Suprapubic skin (tissue), 4 donors: Measurements from ENCODE around the gene TAC4. TPM values are rescaled to one million over a fixed set of nuclear protein-coding genes. Genes with fewer than 3 reads are reported as not detected.
"Not testable (repeated sequence)": the region's sequence is repeated elsewhere in the genome, so short reads cannot be mapped to it uniquely, and the experiment has no call there.

Experiments
- DNase-seq, 2 donors: peaks; one replicate each; pipeline ENCODE4 v3.0.0-alpha.2; 2019; ENCODE audit warnings: low spot score in 2 of 2
- H3K27ac ChIP-seq: fragments of 200-600 bp; sonication (generic); one replicate; pipeline ENCODE4 v1.5.1; 2019
- H3K27me3 ChIP-seq: fragments of 200-600 bp; sonication (generic); one replicate; pipeline ENCODE4 v1.5.1; 2019
- H3K36me3 ChIP-seq: fragments of 200-600 bp; sonication (generic); one replicate; pipeline ENCODE4 v1.5.1; 2019
- H3K4me1 ChIP-seq: fragments of 200-600 bp; sonication (generic); one replicate; pipeline ENCODE4 v1.5.1; 2019
- H3K4me3 ChIP-seq: fragments of 200-600 bp; sonication (generic); one replicate; pipeline ENCODE4 v1.5.1; 2019; ENCODE audit warnings: mild to moderate bottlenecking
- H3K9me3 ChIP-seq: fragments of 200-600 bp; sonication (generic); one replicate; pipeline ENCODE4 v1.5.1; 2019
- EP300 ChIP-seq: sonication (generic); formaldehyde crosslinking; IDR thresholded peaks from one replicate; pipeline ENCODE4 v1.6.1; 2017; ENCODE audit warnings: antibody characterized with exemption
- POLR2A ChIP-seq, 2 donors: fragments of 450-650 bp; IDR thresholded peaks; one replicate each; pipeline ENCODE4 v1.6.1; 2017; ENCODE audit warnings: antibody characterized with exemption in 2 of 2, mild to moderate bottlenecking in 2 of 2, moderate library complexity in 2 of 2
- POLR2AphosphoS5 ChIP-seq, 3 donors: sonication (generic); formaldehyde crosslinking; IDR thresholded peaks; one replicate each; pipeline ENCODE4 v1.6.1; 2017; ENCODE audit warnings: antibody characterized with exemption in 3 of 3
- WGBS: methylation state at CpG from one replicate; pipeline ENCODE4 v1.1.5; 2018; 5-methylcytosine and 5-hydroxymethylcytosine counted together
- total RNA-seq, 4 donors: library from RNA; depleted of rRNA; stranded (reverse); fragments of >200 nt; gene quantifications; one replicate each; pipeline ENCODE4 v1.1.0, GENCODE V29; 2016
- TF ChIP-seq, protein P1 (sequence below), 2 donors: fragments of 200-600 bp in 1 of 2; fragments of 450-650 bp in 1 of 2; sonication (generic) in 1 of 2; IDR thresholded peaks; one replicate each; pipeline ENCODE4 v1.5.1; 2016 to 2019; ENCODE audit warnings: antibody characterized with exemption in 2 of 2, mild to moderate bottlenecking in 1 of 2, moderate library complexity in 1 of 2

Gene TAC4
- total RNA-seq, 4 donors from 2014 or later: not detected

DNA sequence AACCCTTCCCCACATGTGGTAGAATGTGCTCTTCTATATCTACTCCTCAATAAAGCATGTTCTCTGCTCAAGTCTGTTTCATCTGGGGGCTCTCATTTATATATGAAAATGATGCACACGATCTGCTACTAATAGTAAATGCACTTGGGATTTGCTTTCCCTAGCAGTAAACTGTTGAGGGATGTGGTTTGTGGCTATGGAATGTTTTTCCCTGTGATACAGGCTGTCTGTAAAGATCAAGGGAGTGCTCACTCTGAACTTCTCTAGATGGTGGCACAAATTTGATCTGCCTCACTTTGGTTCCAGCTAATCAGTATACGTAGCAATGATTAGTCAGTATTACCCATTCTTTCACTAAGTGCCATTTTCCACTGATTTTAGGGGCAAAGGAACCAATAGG lies 18.8 kb downstream of the TAC4 start:
- H3K4me1 ChIP-seq: peaks cover 24% of the 10 kb centered on the region
- peaks cover 74% of the 10 kb centered on the region for H3K36me3 ChIP-seq
- H3K4me3 ChIP-seq: no peak overlapping the region
- no peaks in the 10 kb centered on the region for H3K27me3 ChIP-seq
- 88% methylated on average over 2 of the region's 2 CpGs for WGBS
- H3K27ac ChIP-seq: no peak overlapping the region
- no peak for DNase-seq
- TF ChIP-seq, protein P1, sequence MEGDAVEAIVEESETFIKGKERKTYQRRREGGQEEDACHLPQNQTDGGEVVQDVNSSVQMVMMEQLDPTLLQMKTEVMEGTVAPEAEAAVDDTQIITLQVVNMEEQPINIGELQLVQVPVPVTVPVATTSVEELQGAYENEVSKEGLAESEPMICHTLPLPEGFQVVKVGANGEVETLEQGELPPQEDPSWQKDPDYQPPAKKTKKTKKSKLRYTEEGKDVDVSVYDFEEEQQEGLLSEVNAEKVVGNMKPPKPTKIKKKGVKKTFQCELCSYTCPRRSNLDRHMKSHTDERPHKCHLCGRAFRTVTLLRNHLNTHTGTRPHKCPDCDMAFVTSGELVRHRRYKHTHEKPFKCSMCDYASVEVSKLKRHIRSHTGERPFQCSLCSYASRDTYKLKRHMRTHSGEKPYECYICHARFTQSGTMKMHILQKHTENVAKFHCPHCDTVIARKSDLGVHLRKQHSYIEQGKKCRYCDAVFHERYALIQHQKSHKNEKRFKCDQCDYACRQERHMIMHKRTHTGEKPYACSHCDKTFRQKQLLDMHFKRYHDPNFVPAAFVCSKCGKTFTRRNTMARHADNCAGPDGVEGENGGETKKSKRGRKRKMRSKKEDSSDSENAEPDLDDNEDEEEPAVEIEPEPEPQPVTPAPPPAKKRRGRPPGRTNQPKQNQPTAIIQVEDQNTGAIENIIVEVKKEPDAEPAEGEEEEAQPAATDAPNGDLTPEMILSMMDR (IDR thresholded peaks at IDR 0.05): no peak
- TF ChIP-seq POLR2AphosphoS5 (IDR thresholded peaks at IDR 0.05) (no peak), POLR2A (IDR thresholded peaks at IDR 0.05) (no peak), EP300 (no peak)
- H3K9me3 ChIP-seq: no peaks in the 10 kb centered on the region

DNA sequence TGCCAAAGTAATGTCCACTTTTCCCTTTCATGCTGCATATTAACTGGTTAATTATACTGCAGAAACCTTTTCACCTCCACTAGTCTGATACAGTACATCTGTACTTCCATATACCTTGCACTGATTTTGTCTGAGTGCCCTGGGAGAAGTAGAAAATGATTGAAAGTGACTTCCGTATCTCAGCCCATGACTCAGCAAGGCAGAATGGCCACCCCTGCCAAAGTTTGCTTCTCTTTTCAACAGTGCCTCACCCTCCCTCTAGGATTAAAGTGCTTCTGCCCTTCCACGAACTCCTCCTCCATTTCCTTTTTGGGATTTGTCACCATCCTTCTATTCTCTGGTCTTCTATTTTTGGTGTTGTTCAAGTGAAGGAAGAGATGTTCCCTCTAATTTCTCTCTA lies 19.5 kb downstream of the TAC4 start:
- WGBS: 8% methylated on average over 2 of the region's 2 CpGs
- H3K27me3 ChIP-seq, H3K9me3 ChIP-seq, H3K27ac ChIP-seq, H3K4me3 ChIP-seq, DNase-seq: not testable (repeated sequence)
- H3K4me1 ChIP-seq: peaks cover 21% of the 10 kb centered on the region
- peaks cover 74% of the 10 kb centered on the region for H3K36me3 ChIP-seq

DNA sequence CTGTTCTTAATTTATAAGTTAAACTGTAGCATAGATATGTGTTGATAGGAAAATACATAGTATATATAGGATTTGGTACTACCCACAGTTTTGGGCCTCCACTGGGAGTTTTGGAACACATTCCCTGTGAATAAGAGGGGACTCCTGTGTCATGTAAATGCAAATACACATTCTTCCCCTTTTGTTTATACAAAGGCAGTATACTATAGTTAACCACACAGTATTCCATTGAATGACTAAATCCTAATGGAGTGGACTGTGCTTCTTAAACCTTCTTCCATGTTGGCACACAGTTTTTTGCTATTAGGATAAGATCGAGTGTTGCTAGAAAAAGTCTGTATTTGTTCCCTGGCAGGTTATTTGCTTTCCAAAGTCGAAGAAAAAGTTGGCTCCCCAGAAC lies 22.2 kb downstream of the TAC4 start:
- DNase-seq: no peak
- Histone ChIP-seq H3K4me3 (no peak overlapping the region), H3K27ac (no peak overlapping the region), H3K36me3 (peaks cover 78% of the 10 kb centered on the region), H3K4me1 (peaks cover 43% of the 10 kb centered on the region), H3K27me3 (no peaks in the 10 kb centered on the region), H3K9me3 (no peaks in the 10 kb centered on the region)
- WGBS: 66% methylated on average over 2 of the region's 2 CpGs
- TF ChIP-seq POLR2AphosphoS5 (IDR thresholded peaks at IDR 0.05) (no peak), EP300 (no peak), POLR2A (IDR thresholded peaks at IDR 0.05) (no peak)
- TF ChIP-seq, protein P1 (IDR thresholded peaks at IDR 0.05): no peak

DNA sequence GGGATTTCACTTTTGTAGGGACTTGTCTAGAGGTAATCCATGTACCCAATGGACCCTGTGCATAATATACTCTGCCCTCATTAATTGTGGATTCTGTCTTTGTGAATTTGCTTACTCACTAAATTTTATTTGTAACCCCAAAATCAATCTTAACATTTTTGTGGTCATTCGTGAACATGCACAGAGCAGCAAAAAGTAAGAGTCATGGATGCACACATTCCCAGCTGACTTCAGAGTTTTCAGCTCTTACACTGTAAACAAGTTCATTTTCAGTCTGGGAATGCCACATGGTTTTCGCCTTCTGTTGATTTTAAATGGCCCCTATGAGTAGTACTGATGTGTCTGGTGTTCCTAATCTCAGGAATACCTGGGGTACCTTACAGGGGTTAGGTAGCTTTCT lies 24.3 kb downstream of the TAC4 start:
- Histone ChIP-seq H3K4me3 (no peak overlapping the region), H3K36me3 (peaks cover 77% of the 10 kb centered on the region), H3K4me1 (peaks cover 44% of the 10 kb centered on the region), H3K27me3 (no peaks in the 10 kb centered on the region), H3K9me3 (no peaks in the 10 kb centered on the region), H3K27ac (no peak overlapping the region)
- 89% methylated on average over 2 of the region's 2 CpGs for WGBS
- TF ChIP-seq EP300 (no peak), POLR2A (IDR thresholded peaks at IDR 0.05) (no peak), POLR2AphosphoS5 (IDR thresholded peaks at IDR 0.05) (no peak)
- TF ChIP-seq, protein P1 (IDR thresholded peaks at IDR 0.05): no peak
- no peak for DNase-seq

DNA sequence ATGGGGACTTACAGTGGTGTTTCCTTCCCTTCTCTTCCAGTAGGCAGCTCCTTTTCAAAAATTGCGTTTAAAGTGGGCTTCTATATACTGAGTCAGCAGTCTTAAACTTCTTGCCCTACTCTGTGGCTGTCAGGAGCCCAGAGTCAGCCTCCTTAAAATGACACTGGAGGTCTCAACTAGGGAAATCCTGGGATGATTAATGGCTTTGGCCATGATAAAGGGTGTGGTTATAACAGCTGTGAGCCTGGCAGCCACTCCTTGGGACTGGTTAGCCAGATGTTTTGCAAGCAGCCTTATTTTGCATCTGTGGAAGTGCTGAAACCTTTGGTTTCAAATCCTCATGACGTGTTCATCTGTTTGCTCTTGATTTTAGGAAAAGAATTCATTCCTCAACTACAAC lies 25.0 kb downstream of the TAC4 start:
- no peak overlapping the region for H3K4me3 ChIP-seq
- no peak overlapping the region for H3K27ac ChIP-seq
- H3K4me1 ChIP-seq: peaks cover 38% of the 10 kb centered on the region
- no peak for DNase-seq
- WGBS: 27% methylated on average over 2 of the region's 2 CpGs
- H3K36me3 ChIP-seq: peaks cover 78% of the 10 kb centered on the region
- TF ChIP-seq POLR2A (IDR thresholded peaks at IDR 0.05) (no peak), POLR2AphosphoS5 (IDR thresholded peaks at IDR 0.05) (peak in 1 of 3 donors; percentile 41)
- H3K9me3 ChIP-seq: no peaks in the 10 kb centered on the region
- H3K27me3 ChIP-seq: no peaks in the 10 kb centered on the region

DNA sequence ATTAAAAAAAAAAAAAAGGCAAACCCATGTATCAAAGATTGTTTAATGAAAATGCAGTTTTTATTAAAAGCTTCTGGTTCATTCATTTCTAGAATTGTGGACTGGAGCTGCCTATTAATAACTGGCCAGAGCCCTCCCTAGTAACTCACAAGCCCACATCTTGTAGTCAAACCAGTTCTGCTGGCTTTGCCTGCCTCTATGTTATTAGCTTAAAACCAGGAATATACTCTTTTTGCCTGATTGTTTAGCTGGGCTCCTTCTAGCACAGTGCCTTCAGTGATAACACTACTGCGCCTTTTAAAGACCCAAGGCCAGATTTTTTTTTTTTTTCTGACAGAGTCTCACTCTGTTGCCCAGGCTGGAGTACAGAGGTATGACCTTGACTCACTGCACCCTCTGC lies 26.0 kb downstream of the TAC4 start:
- peaks cover 42% of the 10 kb centered on the region for H3K4me1 ChIP-seq
- peaks cover 74% of the 10 kb centered on the region for H3K36me3 ChIP-seq
- WGBS: 92% methylated on average over 1 of the region's 1 CpG
- H3K9me3 ChIP-seq: no peaks in the 10 kb centered on the region
- TF ChIP-seq EP300: no peak
- TF ChIP-seq, protein P1 (IDR thresholded peaks at IDR 0.05): no peak
- no peak for TF ChIP-seq POLR2A (IDR thresholded peaks at IDR 0.05)
- no peak for TF ChIP-seq POLR2AphosphoS5 (IDR thresholded peaks at IDR 0.05)
- no peak overlapping the region for H3K4me3 ChIP-seq
- no peaks in the 10 kb centered on the region for H3K27me3 ChIP-seq
- no peak for DNase-seq
- H3K27ac ChIP-seq: no peak overlapping the region
